ENCODE measurements around the gene SMCR8. TPM values are rescaled to one million over a fixed set of nuclear protein-coding genes. Genes with fewer than 3 reads are reported as not detected.

The SMCR8 gene
- polyA plus RNA-seq, 3 donors: 2.4 to 24.4 (median 5.3) TPM

GRCh38 chr17:18327556-18327955, 12.5 kb downstream of the SMCR8 start:
- Histone ChIP-seq H3K79me2 (ENCODE audit: insufficient read depth, low read length) (peaks cover 62% of the 10 kb centered on the region), H3K36me3 (replicated peaks in 1 of 2; ENCODE audit: control insufficient read depth in 1 of 2, insufficient read depth in 2 of 2, low read length in 2 of 2) (peaks cover 79 to 99% of the 10 kb centered on the region in 2 donors), H3K4me3 (replicated peaks in 1 of 3; ENCODE audit: low read depth in 2 of 3, low read length in 3 of 3) (no peak overlapping the region), H2AFZ (ENCODE audit: insufficient read depth, low read depth, low read length, poor library complexity, severe bottlenecking) (no peak overlapping the region), H3K4me1 (ENCODE audit: control insufficient read depth in 1 of 2, insufficient read depth in 2 of 2, low read length in 2 of 2) (peaks cover 13 to 23% of the 10 kb centered on the region in 2 donors), H3K27ac (ENCODE audit: low read depth in 1 of 2, low read length in 2 of 2) (no peak overlapping the region), H3K9me3 (replicated peaks in 1 of 2; ENCODE audit: control insufficient read depth in 1 of 2, insufficient read depth in 1 of 2, low read length in 2 of 2) (no peaks in the 10 kb centered on the region), H4K20me1 (ENCODE audit: insufficient read depth, low read length) (peaks cover 83% of the 10 kb centered on the region), H3K27me3 (ENCODE audit: control insufficient read depth in 2 of 2, insufficient read depth in 2 of 2, low read length in 2 of 2) (no peaks in the 10 kb centered on the region), H3K9ac (ENCODE audit: insufficient read depth, low read length, poor library complexity, severe bottlenecking) (no peak overlapping the region), H3K4me2 (replicated peaks; ENCODE audit: extremely low read depth, low read length, poor library complexity, severe bottlenecking) (no peak overlapping the region)
- no peak for DNase-seq
- H3K4me1 Mint-ChIP-seq: peaks cover 24% of the 10 kb centered on the region
- no peaks in the 10 kb centered on the region for H3K9me3 Mint-ChIP-seq
- H3K27ac Mint-ChIP-seq: peak overlapping the region in 2 of 7 donors; percentile 8 to 16
- H3K4me3 Mint-ChIP-seq: no peak overlapping the region
- 100% methylated on average over 1 of the region's 10 CpGs for WGBS (ENCODE audit: insufficient coverage)
- H3K36me3 Mint-ChIP-seq: peaks cover 82 to 96% of the 10 kb centered on the region in 2 donors
- intact Hi-C loops (cut with micrococcal nuclease): no loop called here
- no peak for TF ChIP-seq CTCF (IDR thresholded peaks at IDR 0.05)
- H3K27me3 Mint-ChIP-seq (ENCODE audit: low read depth in 3 of 3): no peaks in the 10 kb centered on the region

GRCh38 chr17:18328643-18329204, 13.6 kb downstream of the SMCR8 start:
- Histone ChIP-seq H3K27me3 (ENCODE audit: control insufficient read depth in 2 of 2, insufficient read depth in 2 of 2, low read length in 2 of 2) (no peaks in the 10 kb centered on the region), H3K9ac (ENCODE audit: insufficient read depth, low read length, poor library complexity, severe bottlenecking) (no peak overlapping the region), H3K36me3 (replicated peaks in 1 of 2; ENCODE audit: control insufficient read depth in 1 of 2, insufficient read depth in 2 of 2, low read length in 2 of 2) (peaks cover 68 to 93% of the 10 kb centered on the region in 2 donors), H3K4me1 (ENCODE audit: control insufficient read depth in 1 of 2, insufficient read depth in 2 of 2, low read length in 2 of 2) (peaks cover 13 to 21% of the 10 kb centered on the region in 2 donors), H3K9me3 (replicated peaks in 1 of 2; ENCODE audit: control insufficient read depth in 1 of 2, insufficient read depth in 1 of 2, low read length in 2 of 2) (no peaks in the 10 kb centered on the region), H4K20me1 (ENCODE audit: insufficient read depth, low read length) (peaks cover 71% of the 10 kb centered on the region), H3K4me2 (replicated peaks; ENCODE audit: extremely low read depth, low read length, poor library complexity, severe bottlenecking) (no peak overlapping the region), H3K27ac (ENCODE audit: low read depth in 1 of 2, low read length in 2 of 2) (peak overlapping the region in 1 of 2 donors; percentile 45), H3K4me3 (replicated peaks in 1 of 3; ENCODE audit: low read depth in 2 of 3, low read length in 3 of 3) (no peak overlapping the region), H3K79me2 (ENCODE audit: insufficient read depth, low read length) (peaks cover 50% of the 10 kb centered on the region), H2AFZ (ENCODE audit: insufficient read depth, low read depth, low read length, poor library complexity, severe bottlenecking) (no peak overlapping the region)
- Mint-ChIP-seq H3K36me3 (peaks cover 70 to 89% of the 10 kb centered on the region in 2 donors), H3K27ac (peak overlapping the region in 3 of 7 donors; percentile 28 to 57 (median 56)), H3K4me3 (no peak overlapping the region), H3K4me1 (peaks cover 20% of the 10 kb centered on the region), H3K9me3 (no peaks in the 10 kb centered on the region), H3K27me3 (ENCODE audit: low read depth in 3 of 3) (no peaks in the 10 kb centered on the region)
- intact Hi-C loops (cut with micrococcal nuclease): no loop called here
- WGBS (ENCODE audit: insufficient coverage): 92% methylated on average over 5 of the region's 9 CpGs
- no peak for DNase-seq
- TF ChIP-seq CTCF (IDR thresholded peaks at IDR 0.05): no peak

Data from CD14-positive monocyte (primary cell).